NOMO-1 treated with dmso at 0.1 percent for 144 hours (cell line): ENCODE data around the gene APOL2.
"Not testable (repeated sequence)": the region's sequence is repeated elsewhere in the genome, so short reads cannot be mapped to it uniquely, and the experiment has no call there.

Source experiments
- DNase-seq: peaks from one replicate; lab custom pipeline; 2025; ENCODE audit not compliant: unreplicated experiment; lab: John Stamatoyannopoulos, UW

Gene APOL2

DNA sequence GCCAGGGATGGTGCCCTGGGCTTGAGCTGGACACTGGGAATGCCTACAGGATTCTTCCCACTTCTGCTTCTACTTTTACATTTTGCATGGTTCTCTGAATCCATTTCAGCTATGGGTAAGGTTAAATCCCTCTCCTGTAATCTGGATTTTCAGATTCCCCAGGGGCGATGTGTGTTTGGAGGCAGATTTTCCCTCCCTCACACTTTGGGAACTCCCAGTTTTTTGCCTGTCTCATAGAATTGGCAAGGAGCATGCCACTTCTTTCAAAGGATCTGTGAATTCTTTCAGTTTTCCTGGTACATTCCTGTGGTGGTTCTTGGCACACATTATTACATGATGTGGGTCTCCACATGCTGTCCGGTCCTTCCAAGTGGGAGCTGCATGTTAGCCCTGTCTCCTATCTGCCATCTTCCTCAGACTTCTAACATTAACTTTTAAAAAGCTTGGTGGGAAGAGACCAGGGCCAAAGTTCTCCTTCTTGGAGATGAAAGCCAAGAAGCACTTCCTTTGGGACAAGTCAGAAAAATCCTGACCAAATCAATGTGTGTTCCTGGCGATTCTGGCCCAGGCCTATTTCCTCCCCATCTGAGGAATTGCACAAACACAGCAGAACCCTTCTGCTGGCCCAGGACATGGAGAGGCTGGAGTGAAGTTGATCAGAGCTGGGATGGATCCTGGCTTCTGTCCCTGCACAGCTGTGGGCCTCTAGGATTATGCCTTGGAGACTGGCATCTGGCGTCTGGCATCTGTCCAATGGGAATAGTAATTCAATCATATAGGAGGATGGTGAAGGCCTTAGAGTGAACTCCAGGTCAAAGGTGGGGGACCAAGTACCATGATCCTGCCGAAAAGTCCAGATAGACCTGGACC, 5.4 kb upstream of the APOL2 start:
- no peak for DNase-seq

DNA sequence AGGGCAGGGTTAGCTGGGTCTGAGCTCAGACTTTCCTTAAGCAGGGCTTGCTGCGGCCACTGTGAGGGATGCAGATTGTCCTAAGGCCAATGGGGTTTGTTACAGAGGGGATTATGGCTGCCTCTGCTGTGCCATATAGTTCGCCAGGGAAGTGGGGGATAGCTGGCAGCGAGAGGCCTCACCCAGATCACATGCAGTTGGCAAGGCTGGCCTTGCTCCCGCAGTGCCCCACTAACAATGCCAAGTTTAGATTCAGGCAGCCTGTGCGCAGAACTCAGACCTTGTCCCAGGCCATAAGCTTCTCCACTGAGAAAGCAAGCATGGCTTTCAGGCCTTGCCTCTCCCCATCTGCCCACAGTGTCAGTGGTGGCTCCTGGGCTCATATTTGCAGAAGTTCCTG, 4.7 kb upstream of the APOL2 start:
- DNase-seq, result no peak

DNA sequence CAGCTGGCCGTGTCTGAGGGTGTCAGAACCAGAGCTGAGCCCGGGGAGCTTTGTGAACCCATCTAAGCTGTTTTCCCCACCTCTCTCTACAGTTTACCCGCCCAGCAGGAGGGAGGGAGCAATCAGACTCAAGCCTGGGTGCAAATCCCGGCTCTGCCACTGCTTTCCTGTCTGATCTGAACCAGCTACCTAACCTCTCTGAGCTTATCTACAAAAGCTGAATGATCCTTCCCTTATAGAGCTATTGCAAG, 252 bp downstream of the APOL2 start:
- no peak for DNase-seq

DNA sequence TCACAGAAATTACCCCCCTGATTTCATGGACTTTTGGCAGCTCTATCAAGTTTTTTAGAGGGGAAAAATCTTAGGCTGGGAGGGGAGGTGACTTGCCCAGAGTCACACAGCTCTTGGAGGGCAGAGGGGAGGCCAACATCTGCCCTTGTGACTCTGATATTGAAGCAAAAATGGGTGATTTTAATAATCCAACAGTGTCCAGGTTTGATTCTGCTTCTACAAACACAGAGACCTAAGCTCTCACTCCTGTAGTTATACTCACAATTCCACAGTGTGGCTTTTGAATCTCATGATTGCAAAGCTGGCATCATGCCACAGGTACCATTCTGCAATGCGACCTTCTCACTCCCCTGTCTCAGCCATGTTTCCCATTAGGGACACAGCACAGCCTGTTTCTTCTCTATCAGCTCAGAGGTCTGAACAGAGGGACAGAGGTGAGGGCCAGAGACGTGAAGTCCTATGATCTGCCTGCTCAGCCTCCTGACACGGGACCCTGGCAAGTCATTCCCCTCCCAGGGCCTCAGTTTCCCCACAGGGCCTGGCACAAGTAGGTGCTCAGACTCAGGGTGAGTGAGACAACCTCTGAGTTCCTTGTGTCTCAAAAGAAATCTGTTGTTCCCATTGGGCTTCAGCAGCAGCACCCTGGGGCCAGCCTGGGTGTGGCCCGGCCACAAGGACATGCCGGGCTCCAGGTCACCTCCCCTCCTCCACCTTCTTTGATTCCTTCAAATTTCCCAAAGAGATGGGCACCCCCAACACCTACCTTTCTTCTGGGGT, 766 bp downstream of the APOL2 start:
- no peak for DNase-seq

DNA sequence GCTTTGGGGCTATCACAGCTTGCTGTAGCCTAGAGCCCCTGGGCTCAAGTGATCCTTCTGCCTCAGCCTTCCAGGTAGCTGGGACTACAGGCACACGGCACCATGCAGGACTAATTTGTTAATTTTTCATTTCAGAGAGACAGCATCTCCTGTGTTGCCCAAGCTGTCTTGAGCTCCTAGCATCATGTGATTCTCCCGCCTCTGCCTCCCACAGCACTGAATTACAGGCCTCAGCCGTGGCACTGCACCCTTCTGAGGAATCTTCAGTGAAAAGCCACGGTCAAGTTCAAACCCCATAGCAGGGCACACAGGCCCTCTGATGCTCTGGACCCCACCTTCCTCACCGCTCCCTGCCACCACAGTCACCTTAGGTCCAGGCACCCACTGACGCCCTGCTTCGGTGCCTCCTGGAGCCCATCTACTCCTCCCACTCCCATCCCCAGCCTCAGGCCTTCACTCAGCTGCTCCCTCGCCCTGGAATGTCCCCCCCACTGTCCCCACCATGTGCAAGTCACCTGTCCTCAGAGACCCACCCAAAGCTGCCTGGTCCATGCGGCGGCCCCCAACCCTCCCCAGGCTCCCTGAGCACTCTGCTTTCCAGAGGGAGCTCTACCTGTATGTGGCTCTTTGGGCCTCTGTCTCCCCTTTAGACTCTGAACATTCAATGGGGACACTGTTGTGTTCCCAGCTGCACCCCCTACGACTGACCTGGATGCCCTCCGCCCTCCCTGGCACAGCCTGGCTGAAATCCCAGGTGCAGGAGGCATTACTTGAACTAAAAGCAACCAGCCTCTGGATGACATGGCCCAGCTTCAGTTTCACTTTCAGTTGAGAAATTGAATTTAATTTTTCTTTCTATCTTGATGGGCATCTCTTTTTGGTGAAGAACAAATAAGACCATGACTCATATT, 1.6 kb downstream of the APOL2 start:
- DNase-seq, result no peak

DNA sequence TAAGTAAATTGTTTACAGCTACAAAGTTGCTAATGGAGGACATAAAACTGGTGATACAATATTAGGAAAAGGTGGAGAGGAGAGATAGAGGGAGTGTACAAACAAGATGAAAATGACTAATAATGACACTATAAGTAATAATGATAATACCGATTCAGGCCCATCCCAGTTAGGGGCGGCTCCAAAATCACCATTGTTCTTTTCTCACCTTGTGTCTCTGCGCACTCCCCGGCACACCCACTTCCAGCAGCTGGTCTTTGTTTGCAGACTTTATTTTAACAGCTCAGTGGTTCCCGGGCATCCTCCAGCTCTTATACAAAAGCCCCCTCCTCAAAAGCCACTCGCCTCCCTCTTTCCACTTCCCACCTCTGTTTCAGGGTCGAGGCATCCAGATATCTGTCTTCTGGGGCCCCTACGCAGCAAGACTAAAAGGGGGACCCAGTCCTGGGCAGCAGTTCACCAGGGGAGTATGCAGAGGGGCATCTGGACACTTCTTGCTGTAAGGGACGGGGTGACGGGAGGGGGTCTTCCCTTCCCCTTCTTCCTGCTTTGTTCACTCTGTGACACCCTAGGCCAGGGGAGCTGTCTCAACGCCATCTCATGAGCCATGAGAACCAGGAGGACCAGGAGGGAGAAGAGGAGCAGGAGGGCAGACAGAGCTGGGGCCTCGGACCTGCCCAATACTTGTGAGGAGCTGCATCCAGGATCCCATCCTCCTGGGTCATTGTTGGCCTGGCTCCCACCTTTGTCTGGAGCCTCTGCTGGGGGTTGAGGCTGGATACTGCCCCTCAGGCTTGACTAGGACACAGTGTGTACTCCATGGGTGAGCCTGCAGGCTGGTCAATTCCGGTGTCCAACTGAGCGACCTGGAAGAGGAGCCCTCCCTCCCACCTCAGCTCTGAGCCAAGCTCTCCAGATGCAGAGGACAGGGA, 2.7 kb downstream of the APOL2 start:
- DNase-seq, result no peak

DNA sequence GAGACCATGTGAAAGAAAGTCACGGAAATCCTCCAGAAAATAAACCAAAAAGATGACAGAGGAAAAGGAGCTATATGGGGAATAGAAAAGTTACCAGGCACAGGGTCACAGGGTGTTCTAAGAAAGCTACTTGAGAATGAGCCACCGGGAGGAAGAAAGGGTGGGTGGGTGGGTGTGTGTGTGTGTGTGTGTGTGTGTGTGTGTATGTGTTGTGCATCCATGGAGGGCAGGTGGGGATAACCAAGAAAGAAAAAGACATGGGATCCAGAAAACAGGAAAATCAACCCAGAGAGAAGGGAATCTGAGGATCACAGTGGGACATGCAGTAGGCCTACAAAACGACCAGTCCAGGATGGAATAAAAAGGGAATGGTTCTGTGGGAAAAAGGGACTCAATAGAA, 3.7 kb downstream of the APOL2 start:
- no peak for DNase-seq

DNA sequence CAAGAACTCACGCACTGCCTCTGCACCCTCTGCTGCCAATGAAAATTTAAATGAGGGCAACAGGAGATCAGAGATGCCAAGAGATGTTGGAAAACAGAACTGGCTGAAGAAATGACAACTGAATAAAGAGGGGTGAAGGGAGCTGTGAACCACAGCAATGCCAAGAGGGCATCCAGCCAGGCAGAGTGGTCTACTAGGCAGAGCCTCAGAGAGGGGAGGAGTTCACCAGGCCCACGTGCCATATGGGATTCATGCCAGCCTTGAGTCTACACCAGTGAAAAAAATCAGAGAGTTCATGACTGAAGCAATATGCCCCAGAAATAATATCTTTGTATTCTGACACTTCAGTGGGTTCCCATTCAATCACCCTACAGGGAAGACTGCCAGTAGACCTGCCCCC, 4.4 kb downstream of the APOL2 start:
- DNase-seq, result no peak

DNA sequence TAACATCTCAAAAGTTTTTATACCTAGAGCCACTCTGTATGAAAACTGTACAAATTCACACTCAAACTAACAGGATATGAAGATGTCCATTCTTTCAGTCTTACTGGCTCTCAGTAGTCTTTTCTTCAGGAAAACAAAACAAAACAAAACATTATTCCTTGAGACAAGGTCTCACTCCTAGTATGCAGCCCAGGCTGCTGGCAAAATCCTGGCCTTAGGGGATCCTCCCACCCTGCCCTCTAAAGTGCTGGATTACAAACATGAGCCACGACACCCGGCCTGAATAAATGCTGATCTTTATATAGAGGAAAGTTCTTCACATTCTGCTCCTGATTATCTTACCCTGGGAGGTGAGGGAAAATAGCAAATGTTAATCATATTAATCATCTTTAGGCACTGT, 5.1 kb downstream of the APOL2 start:
- no peak for DNase-seq

DNA sequence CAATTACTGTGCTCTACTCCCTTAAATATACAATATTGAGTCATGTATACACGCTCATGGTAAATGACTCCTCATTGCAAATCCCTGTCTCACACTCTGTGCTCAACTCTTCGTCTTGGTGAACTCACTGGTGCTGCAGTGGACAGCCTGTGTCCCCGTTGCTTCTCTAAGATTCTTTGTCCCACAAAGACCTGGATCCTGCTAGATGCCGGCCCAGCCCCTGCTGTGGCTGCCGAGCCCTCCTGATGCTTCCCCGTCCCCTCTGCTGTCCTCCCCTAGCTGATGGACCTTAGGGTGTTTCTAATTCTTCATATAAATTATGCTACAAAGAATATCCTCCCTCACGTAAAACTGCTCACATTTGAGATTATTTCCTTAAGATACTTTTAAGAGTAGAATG, 5.5 kb downstream of the APOL2 start:
- DNase-seq, result no peak

DNA sequence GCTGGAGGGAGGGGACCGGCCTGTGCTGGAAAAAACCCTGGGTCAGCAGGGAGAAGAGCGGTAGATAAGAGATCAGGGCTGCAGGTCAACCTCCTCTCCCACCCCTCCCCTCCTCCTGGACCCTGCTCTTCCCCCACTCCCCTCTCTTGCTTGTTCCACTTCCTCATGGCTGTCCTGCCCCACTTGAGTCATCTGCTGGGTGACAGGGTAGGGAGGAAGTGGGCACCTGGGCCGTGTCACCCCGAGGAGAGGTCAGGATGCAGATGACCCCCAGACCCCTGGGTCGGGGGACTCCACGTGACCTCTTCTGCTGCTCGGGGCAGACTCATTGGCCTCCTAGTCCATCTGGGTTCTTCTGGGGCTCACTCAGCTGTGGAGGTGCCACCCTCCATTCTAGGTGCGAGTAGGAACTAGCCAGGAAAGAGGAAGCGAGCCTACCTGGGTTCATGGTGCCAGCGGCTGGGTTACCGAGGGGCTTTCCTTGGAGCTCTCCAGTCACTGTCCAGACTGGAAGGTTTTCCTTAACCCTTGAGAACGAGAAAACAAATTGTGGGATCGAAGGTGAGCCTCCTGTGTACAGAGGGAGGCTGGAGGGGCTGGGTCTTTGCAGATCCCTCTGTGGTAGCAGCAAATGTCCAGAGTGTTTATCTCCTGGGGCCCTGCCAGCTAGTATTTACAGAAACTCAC, 6.5 kb downstream of the APOL2 start:
- no peak for DNase-seq

DNA sequence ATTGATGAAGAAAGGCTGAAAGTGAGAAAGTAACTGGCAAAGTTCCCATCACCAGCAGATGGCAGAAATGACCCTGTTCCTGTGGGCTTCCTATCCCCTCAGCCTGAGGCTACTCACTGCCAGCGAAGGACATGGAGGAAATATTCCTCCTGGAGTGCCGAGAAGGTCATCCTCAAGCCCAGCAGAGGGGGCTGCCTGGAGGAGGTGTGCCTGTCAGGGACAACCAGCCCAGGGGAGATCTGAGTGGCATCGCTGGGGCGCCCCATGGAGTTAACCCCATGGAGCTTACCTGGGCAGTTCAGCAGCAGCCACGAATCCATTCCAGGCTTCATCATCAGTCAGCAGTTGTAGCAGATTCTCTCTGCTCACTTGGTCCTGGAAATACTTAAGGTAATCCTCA, 8.3 kb downstream of the APOL2 start:
- not testable (repeated sequence) for DNase-seq

DNA sequence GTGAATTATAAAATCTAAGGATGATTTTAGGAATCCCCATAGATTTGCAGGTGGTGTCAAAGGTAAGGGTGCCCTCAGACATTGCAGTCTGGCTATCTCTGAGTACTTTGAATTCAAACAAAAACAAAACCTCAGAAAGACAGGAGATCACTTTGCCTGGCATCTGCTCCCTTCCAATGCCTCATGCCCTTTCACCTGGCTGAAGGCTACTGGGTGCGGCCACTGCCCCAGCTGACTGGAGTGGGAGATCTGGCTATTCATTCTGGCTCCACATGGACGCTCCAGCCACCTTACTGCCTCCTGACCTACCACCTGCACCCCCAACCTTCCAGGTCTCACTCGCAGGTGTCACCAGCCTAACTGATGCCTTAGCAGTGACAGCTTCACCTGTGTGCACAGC, 9.7 kb downstream of the APOL2 start:
- not testable (repeated sequence) for DNase-seq

DNA sequence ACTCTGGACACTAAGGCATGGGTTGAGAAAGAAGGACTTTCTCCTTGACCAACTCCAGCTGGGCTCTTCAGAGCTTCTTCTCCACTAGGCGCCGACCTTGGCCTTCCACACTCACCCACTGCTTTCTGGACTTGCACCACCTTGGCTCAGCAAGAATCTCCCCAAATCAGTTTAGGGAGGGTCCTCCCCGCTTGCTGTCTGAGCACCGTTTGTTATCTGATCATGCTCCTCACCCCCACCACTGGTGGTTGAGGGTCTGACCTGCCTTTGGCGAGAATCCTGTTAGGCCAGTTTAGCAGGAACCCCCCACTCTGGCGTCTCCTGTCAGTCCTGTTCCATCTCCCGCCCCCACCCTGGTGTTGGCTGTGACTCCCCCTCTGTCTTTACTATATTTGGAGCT, 10.4 kb downstream of the APOL2 start:
- no peak for DNase-seq

DNA sequence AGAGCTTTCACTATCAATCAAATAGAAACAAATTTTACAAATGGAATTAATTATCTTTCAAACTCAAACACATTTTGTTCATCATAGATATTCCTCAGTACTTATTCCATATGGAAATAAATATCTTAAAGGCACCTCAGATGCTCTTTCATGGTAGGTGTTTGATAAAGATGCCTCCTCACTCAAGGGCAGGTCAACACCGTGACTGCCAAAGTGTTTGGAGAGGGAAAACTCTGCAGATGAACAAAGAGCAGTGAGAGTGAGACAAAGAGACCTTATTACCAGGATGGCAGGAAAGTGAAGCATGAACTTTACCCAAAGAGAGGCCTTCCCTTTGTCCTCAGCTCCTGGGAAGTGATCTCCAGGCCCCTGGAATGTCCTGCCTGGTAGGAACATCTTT, 11.0 kb downstream of the APOL2 start:
- DNase-seq, result not testable (repeated sequence)

DNA sequence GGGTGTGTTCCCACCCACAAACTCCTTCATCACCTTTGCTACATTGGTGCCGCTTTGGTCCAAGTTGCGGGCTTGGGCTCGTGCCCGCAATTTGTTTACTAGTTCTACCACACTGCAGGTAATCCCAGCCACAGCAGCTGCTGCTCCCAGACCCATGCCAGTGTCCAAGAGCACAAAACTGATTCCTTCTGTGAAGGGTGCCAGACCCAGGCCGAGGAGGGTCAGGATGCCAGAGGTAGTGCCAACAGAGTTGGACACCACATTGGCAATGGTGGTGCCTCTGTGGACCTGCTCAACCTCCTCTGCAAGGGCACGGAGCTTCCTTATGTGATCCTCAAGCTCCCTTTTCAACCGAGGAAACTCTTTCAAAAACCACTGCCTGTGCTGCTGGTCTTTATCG, 11.5 kb downstream of the APOL2 start:
- no peak for DNase-seq

DNA sequence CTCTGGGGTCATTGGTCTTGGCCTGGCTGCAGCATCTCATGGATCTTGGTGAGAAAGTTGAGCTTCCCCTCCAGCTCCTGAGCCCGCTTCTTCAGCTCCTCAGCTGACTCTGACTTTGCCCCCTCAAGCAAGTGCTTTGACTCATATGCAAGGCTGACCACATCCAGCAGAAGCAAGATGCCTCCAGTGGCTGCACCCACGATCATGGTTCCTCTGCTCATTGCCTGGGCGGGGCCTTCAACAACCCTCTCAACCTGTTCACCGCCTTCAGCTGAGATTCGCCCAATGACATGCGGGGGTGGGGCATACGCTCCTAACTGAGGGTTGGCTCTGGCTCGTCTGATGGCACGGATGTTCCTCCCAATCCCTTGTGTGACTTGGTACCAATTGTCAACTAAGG, 11.9 kb downstream of the APOL2 start:
- no peak for DNase-seq

DNA sequence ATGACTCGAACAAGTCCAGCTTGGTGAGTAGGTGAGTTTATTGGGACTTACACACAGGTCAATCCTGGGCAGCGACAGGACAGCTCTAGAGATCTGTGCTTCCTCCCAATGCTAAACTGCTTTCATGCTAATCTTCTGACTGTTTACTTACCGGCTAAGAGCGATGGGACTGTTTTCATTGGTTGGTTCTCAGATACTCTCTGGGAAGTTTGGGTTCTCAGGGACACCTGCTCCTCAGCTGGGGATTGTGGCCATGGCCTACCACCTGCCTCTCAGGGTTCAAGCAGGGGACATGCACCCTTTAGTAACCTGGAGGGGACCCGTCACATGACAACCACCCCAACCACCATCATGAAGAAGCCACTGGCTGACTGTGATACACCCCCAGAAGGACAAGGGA, 13.1 kb downstream of the APOL2 start:
- no peak for DNase-seq

DNA sequence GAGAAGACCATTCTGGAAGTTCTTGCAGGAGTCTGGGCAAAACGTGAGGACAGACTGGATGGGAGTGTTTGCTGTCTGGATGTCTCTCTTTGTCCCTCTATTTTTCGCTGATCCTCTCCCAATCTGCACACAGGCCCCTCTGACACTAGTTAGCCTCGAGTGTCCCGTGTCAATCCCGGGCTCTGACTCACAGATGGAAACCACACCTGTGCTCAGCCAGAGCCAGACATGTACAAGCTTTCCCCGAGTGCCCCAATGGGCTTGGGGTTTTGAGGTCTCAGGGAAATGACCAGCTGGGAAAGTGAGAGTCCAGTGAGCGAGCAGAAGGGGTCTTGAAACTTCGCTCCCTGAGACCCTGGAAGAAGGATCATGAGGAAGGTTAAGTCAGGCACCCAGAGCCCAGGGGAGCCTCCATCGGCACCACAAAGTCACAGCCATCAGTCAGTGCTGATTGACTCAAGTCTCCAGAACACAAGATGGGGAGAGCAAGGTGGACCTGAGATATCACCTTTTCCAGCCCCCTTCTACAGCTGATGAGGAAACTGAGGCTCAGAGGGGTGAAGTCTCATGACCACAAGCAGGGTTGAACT, 13.9 kb downstream of the APOL2 start:
- no peak for DNase-seq

DNA sequence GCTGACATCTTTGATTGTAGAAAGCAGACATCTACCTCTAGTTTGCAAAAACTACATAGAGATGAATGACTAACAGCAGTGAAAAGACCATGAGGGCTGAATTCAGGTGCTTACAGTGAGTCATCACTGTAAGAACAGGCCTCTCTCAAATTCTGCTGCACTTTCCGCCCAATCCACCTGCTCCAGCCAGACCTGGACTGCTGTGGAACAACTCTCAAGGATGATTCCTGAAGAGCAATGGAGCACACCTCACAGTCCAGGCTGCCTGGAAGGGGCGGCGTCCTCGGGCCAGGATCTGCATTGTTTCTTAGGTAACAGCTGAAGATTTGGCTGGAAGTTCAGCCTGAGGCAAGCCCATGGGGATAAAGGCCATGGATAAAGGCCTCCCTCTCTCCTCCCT, 15.1 kb downstream of the APOL2 start:
- no peak for DNase-seq
